IMR-90 (cell line): ENCODE results near the gene PFN1. TPM values are rescaled to one million over a fixed set of nuclear protein-coding genes. Genes with fewer than 3 reads are reported as not detected.

Source experiments
- ATAC-seq: fragments of 200-7000 bp; cut with Tn5 transposase; 2 replicates; pipeline ENCODE4 v1.9.1; 2020; ENCODE audit warnings: low read depth, mild to moderate bottlenecking, moderate library complexity
- BruUV-seq: library from RNA; stranded (reverse); fragments of 400-500 nt; replicated peaks from 2 replicates; lab custom pipeline; 2021; lab: Mats Ljungman, UMichigan
- CTCF ChIA-PET: fragments of 300-600 bp; formaldehyde crosslinking; extraction: SDS; loops from one replicate; lab custom pipeline; 2021; ENCODE audit warnings: antibody characterized with exemption; lab: Yijun Ruan, JAX
- POLR2A ChIA-PET: fragments of 300-600 bp; sonication (Branson Sonifier 250); formaldehyde crosslinking; loops from one replicate; lab custom pipeline; 2022; ENCODE audit warnings: antibody characterized with exemption; ENCODE audit not compliant: unreplicated experiment; lab: Charles Lee
- DNase-seq: peaks from one replicate; pipeline ENCODE4 v3.0.0; 2013
- H2AFZ ChIP-seq: replicated peaks from 2 replicates; pipeline ENCODE3; 2013; ENCODE audit warnings: low read length, mild to moderate bottlenecking; ENCODE audit not compliant: poor library complexity
- H2AK5ac ChIP-seq: 2 replicates; pipeline ENCODE4 v1.6.1; 2013; ENCODE audit warnings: low read depth, low read length, inconsistent platforms
- H2AK9ac ChIP-seq: replicated peaks from 2 replicates; pipeline ENCODE3; 2013; ENCODE audit warnings: mild to moderate bottlenecking, low read depth, low read length, moderate library complexity; ENCODE audit not compliant: poor library complexity
- H2BK120ac ChIP-seq: 2 replicates; pipeline ENCODE4 v1.6.1; 2013; ENCODE audit warnings: low read depth, low read length, inconsistent platforms
- H2BK15ac ChIP-seq: 3 replicates; pipeline ENCODE4 v1.6.1; 2013; ENCODE audit warnings: low read depth, low read length, inconsistent platforms
- H2BK20ac ChIP-seq: 2 replicates; pipeline ENCODE4 v1.6.1; 2013; ENCODE audit warnings: low read depth, mild to moderate bottlenecking, inconsistent platforms, low read length, moderate library complexity
- H2BK5ac ChIP-seq: 2 replicates; pipeline ENCODE4 v1.6.1; 2013; ENCODE audit warnings: mild to moderate bottlenecking, low read depth, low read length, inconsistent platforms; ENCODE audit not compliant: poor library complexity, severe bottlenecking
- H3K14ac ChIP-seq: replicated peaks from 2 replicates; pipeline ENCODE4 v1.6.1; 2013; ENCODE audit warnings: low read depth, low read length, inconsistent platforms
- H3K18ac ChIP-seq: 2 replicates; pipeline ENCODE4 v1.6.1; 2013; ENCODE audit warnings: low read depth, low read length, control low read depth
- H3K23ac ChIP-seq: 2 replicates; pipeline ENCODE4 v1.6.1; 2013; ENCODE audit warnings: low read depth, low read length, inconsistent platforms
- H3K27ac ChIP-seq: 2 replicates; pipeline ENCODE4 v1.5.1; 2013; ENCODE audit warnings: mild to moderate bottlenecking, control low read depth, low read length; ENCODE audit not compliant: insufficient read depth
- H3K27me3 ChIP-seq: 2 replicates; pipeline ENCODE4 v1.6.1; 2013; ENCODE audit warnings: low read length; ENCODE audit not compliant: control insufficient read depth, insufficient read depth
- H3K36me3 ChIP-seq: 2 replicates; pipeline ENCODE4 v1.6.1; 2013; ENCODE audit warnings: low read length, mixed read lengths; ENCODE audit not compliant: control insufficient read depth, insufficient read depth
- H3K4ac ChIP-seq: 2 replicates; pipeline ENCODE4 v1.6.1; 2013; ENCODE audit warnings: low read depth, low read length, inconsistent platforms
- H3K4me1 ChIP-seq: 2 replicates; pipeline ENCODE4 v1.6.1; 2013; ENCODE audit warnings: low read length, mixed read lengths; ENCODE audit not compliant: control insufficient read depth, insufficient read depth
- H3K4me2 ChIP-seq: 2 replicates; pipeline ENCODE4 v1.6.1; 2013; ENCODE audit warnings: low read depth, mild to moderate bottlenecking, control low read depth, low read length, moderate library complexity
- H3K4me3 ChIP-seq: 2 replicates; pipeline ENCODE4 v1.5.1; 2013; ENCODE audit warnings: low read depth, mild to moderate bottlenecking, control low read depth, low read length, moderate library complexity; ENCODE audit not compliant: insufficient read depth
- H3K56ac ChIP-seq: 2 replicates; pipeline ENCODE4 v1.6.1; 2013; ENCODE audit warnings: low read length, inconsistent platforms; ENCODE audit not compliant: insufficient read depth; ENCODE audit errors: extremely low read depth
- H3K79me1 ChIP-seq, 2 experiments: 2 replicates each; pipeline ENCODE4 v1.6.1; 2013; ENCODE audit warnings: low read length in 2 of 2, inconsistent platforms in 1 of 2, low read depth in 1 of 2
- H3K9ac ChIP-seq: 2 replicates; pipeline ENCODE4 v1.6.1; 2013; ENCODE audit warnings: low read depth, low read length, control low read depth
- H3K9me1 ChIP-seq: 2 replicates; pipeline ENCODE4 v1.6.1; 2013; ENCODE audit warnings: low read length, inconsistent platforms; ENCODE audit not compliant: insufficient read depth
- H3K9me3 ChIP-seq: 2 replicates; pipeline ENCODE4 v1.6.1; 2013; ENCODE audit warnings: low read length; ENCODE audit not compliant: control insufficient read depth, insufficient read depth
- H4K20me1 ChIP-seq: 2 replicates; pipeline ENCODE4 v1.6.1; 2013; ENCODE audit warnings: low read length, inconsistent platforms; ENCODE audit not compliant: insufficient read depth
- H4K5ac ChIP-seq: 2 replicates; pipeline ENCODE4 v1.6.1; 2013; ENCODE audit warnings: mild to moderate bottlenecking, low read depth, low read length, control low read depth
- H4K8ac ChIP-seq, 2 experiments: 2 replicates each; pipeline ENCODE4 v1.6.1; 2013; ENCODE audit warnings: low read depth in 2 of 2, low read length in 2 of 2, control low read depth in 1 of 2, inconsistent platforms in 1 of 2
- H4K91ac ChIP-seq: 2 replicates; pipeline ENCODE4 v1.6.1; 2013; ENCODE audit warnings: low read depth, low read length, inconsistent platforms; ENCODE audit not compliant: insufficient read depth
- BHLHE40 ChIP-seq: fragments of 150-350 bp; IDR thresholded peaks from 2 replicates; pipeline ENCODE4 v1.6.1; 2016; ENCODE audit warnings: mild to moderate bottlenecking, low read depth, low read length
- CEBPB ChIP-seq: IDR thresholded peaks from 2 replicates; pipeline ENCODE4 v1.6.1; 2012; ENCODE audit warnings: low read depth, low read length, improper control_type of control experiment
- CHD1 ChIP-seq: IDR thresholded peaks from 2 replicates; pipeline ENCODE4 v1.6.1; 2012; ENCODE audit warnings: low read depth, low read length, improper control_type of control experiment
- FOS ChIP-seq: fragments of 150-350 bp; IDR thresholded peaks from 2 replicates; pipeline ENCODE4 v1.6.1; 2016; ENCODE audit warnings: low read depth, low read length
- MAFK ChIP-seq: IDR thresholded peaks from 2 replicates; pipeline ENCODE4 v1.6.1; 2012; ENCODE audit warnings: low read depth, low read length, improper control_type of control experiment
- MAZ ChIP-seq: IDR thresholded peaks from 2 replicates; pipeline ENCODE4 v1.6.1; 2012; ENCODE audit warnings: low read depth, mild to moderate bottlenecking, low read length, improper control_type of control experiment, moderate library complexity, borderline replicate concordance
- MXI1 ChIP-seq: IDR thresholded peaks from 2 replicates; pipeline ENCODE4 v1.6.1; 2012; ENCODE audit warnings: low read depth, mild to moderate bottlenecking, low read length, moderate library complexity, borderline replicate concordance
- NFE2L2 ChIP-seq: fragments of 150-350 bp; IDR thresholded peaks from 2 replicates; pipeline ENCODE4 v1.6.1; 2016; ENCODE audit warnings: low read depth, mild to moderate bottlenecking, low read length
- POLR2A ChIP-seq: IDR thresholded peaks from 2 replicates; pipeline ENCODE4 v1.6.1; 2012; ENCODE audit warnings: mild to moderate bottlenecking, low read depth, low read length
- RAD21 ChIP-seq: IDR thresholded peaks from 2 replicates; pipeline ENCODE4 v1.6.1; 2012; ENCODE audit warnings: low read length, improper control_type of control experiment
- RCOR1 ChIP-seq: IDR thresholded peaks from 2 replicates; pipeline ENCODE4 v1.6.1; 2012; ENCODE audit warnings: mild to moderate bottlenecking, low read length, improper control_type of control experiment; ENCODE audit not compliant: insufficient replicate concordance
- RFX5 ChIP-seq: IDR thresholded peaks from 2 replicates; pipeline ENCODE4 v1.8.0; 2012; ENCODE audit warnings: low read depth, mild to moderate bottlenecking, low read length, moderate library complexity
- SMC3 ChIP-seq: fragments of 150-350 bp; IDR thresholded peaks from 2 replicates; pipeline ENCODE4 v1.6.1; 2016; ENCODE audit warnings: low read depth, mild to moderate bottlenecking, antibody characterized with exemption, low read length, moderate library complexity
- WGBS, 2 experiments: methylation state at CpG; one replicate each; pipeline versions ENCODE4 v1.1.5 to v1.1.7; 2013; ENCODE audit warnings: missing lambda C conversion rate in 2 of 2; ENCODE audit not compliant: insufficient read length in 1 of 2; ENCODE audit errors: extremely low coverage in 2 of 2; 5-methylcytosine and 5-hydroxymethylcytosine counted together
- dilution Hi-C: fragments of 300-500 bp; cut with HindIII; formaldehyde crosslinking; loops from one replicate; pipeline ENCODE4 v1.14.3; 2018; ENCODE audit warnings: low sequenced_read_pairs; ENCODE audit not compliant: unreplicated experiment
- in situ Hi-C: fragments of 300-500 bp; cut with MboI; formaldehyde crosslinking; loops from 3 replicates; pipeline ENCODE4 v1.14.3; 2019; ENCODE audit warnings: low sequenced_read_pairs, inconsistent platforms, mixed read lengths
- intact Hi-C: fragments of 100-400 bp; cut with micrococcal nuclease; formaldehyde crosslinking; loops from 2 replicates; pipeline ENCODE4 v1.10.0; 2022
- polyA plus RNA-seq, 3 experiments: library from polyadenylated mRNA; depleted of rRNA; stranded (reverse); fragments of >200 nt; gene quantifications; 2 replicates each; pipeline ENCODE4 v1.2.3, GENCODE V29; 2012; ENCODE audit warnings: low replicate concordance in 1 of 3
- total RNA-seq: library from RNA; depleted of rRNA; stranded (reverse); fragments of >200 nt; gene quantifications from 2 replicates; pipeline ENCODE4 v1.2.3, GENCODE V29; 2012
- TF ChIP-seq, protein P1 (sequence below): fragments of 150-350 bp; IDR thresholded peaks from 2 replicates; pipeline ENCODE4 v1.6.1; 2017; ENCODE audit warnings: mild to moderate bottlenecking, antibody characterized with exemption, low read length, low read depth
- TF ChIP-seq, protein P2 (sequence below): conservative IDR thresholded peaks from 2 replicates; pipeline ENCODE4 v1.5.1; 2012; ENCODE audit warnings: mild to moderate bottlenecking, low read depth, low read length, improper control_type of control experiment

The PFN1 gene
- total and polyA plus RNA-seq, 2 of the 4 experiments (the other 2 are of a cell fraction), result 348 to 1,671 TPM

DNA sequence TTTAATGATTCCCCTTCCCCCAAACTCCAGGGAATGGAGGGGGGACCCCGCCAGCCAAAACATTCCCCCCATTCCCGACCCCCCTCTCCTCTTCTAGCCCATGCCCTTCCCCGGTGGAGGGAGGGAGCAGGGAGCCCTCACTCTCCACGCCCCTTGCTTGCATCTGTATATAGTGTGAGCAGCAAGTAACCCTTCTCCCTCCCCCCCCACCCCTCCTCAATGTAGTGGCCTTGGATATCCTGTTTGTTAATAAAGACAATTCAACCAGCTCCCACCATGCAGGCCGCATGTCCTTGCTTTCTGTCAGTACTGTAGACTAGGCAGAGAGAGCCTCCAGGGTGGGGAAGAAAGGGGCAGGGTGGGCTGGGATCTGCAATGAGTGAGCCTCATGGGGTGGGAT, 50.5 kb downstream of the PFN1 start:
- Histone ChIP-seq H3K56ac (no peak overlapping the region), H2BK20ac (no peak overlapping the region), H2BK5ac (no peak overlapping the region), H4K20me1 (no peaks in the 10 kb centered on the region; the same call in 1 of the 2 replicates), H3K4me3 (no peak overlapping the region), H2BK120ac (no peak overlapping the region), H3K14ac (no peak overlapping the region), H3K36me3 (peaks cover 46% of the 10 kb centered on the region), H3K23ac (no peak overlapping the region), H3K27ac (no peak overlapping the region), H4K91ac (no peak overlapping the region), H2AK5ac (no peak overlapping the region), H3K79me1 (no peaks in the 10 kb centered on the region), H2BK15ac (no peak overlapping the region), H4K8ac (no peak overlapping the region), H3K9ac (no peak overlapping the region), H3K18ac (no peak overlapping the region), H3K4me1 (no peaks in the 10 kb centered on the region), H4K5ac (no peak overlapping the region), H3K9me3 (no peaks in the 10 kb centered on the region; the same call in 1 of the 2 replicates), H2AK9ac (no peak overlapping the region), H3K4ac (no peak overlapping the region), H2AFZ (no peak overlapping the region), H3K9me1 (no peaks in the 10 kb centered on the region), H3K4me2 (no peak overlapping the region), H3K27me3 (no peaks in the 10 kb centered on the region; the same call in 1 of the 2 replicates)
- no CpG with 5 or more reads among the region's 5 CpGs for WGBS, 2 experiments
- dilution Hi-C loops, result no loop called here
- no TSS peak for BruUV-seq
- TF ChIP-seq RCOR1 (no peak), RAD21 (no peak), MAZ (no peak), RFX5 (no peak), CEBPB (no peak), BHLHE40 (no peak), CHD1 (no peak), NFE2L2 (no peak), SMC3 (no peak), FOS (no peak), POLR2A (no peak), MAFK (no peak), MXI1 (no peak)
- TF ChIP-seq, protein P1, sequence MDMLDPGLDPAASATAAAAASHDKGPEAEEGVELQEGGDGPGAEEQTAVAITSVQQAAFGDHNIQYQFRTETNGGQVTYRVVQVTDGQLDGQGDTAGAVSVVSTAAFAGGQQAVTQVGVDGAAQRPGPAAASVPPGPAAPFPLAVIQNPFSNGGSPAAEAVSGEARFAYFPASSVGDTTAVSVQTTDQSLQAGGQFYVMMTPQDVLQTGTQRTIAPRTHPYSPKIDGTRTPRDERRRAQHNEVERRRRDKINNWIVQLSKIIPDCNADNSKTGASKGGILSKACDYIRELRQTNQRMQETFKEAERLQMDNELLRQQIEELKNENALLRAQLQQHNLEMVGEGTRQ, result no peak
- TF ChIP-seq, protein P2, sequence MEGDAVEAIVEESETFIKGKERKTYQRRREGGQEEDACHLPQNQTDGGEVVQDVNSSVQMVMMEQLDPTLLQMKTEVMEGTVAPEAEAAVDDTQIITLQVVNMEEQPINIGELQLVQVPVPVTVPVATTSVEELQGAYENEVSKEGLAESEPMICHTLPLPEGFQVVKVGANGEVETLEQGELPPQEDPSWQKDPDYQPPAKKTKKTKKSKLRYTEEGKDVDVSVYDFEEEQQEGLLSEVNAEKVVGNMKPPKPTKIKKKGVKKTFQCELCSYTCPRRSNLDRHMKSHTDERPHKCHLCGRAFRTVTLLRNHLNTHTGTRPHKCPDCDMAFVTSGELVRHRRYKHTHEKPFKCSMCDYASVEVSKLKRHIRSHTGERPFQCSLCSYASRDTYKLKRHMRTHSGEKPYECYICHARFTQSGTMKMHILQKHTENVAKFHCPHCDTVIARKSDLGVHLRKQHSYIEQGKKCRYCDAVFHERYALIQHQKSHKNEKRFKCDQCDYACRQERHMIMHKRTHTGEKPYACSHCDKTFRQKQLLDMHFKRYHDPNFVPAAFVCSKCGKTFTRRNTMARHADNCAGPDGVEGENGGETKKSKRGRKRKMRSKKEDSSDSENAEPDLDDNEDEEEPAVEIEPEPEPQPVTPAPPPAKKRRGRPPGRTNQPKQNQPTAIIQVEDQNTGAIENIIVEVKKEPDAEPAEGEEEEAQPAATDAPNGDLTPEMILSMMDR, result no peak
- ChIA-PET POLR2A (no interaction called here), CTCF (no interaction called here)
- intact Hi-C loops, result no loop called here
- no peak for ATAC-seq
- in situ Hi-C loops, result no loop called here
- DNase-seq, result no peak
